Tibial nerve (tissue), 4 donors: Measurements from ENCODE around the gene HMCN2.

Experiments used
- CTCF ChIP-seq, 5 experiments: fragments of 200-600 bp in 3 of 5; fragments of 450-650 bp in 2 of 5; sonication (generic) in 3 of 5; IDR thresholded peaks; one replicate each; pipeline ENCODE4 v1.5.1; 2016 to 2019; ENCODE audit warnings: antibody characterized with exemption in 5 of 5, mild to moderate bottlenecking in 3 of 5, moderate library complexity in 2 of 5
- EP300 ChIP-seq, 2 donors: sonication (generic); formaldehyde crosslinking; IDR thresholded peaks; one replicate each; pipeline ENCODE4 v1.6.1; 2017; ENCODE audit warnings: antibody characterized with exemption in 2 of 2, mild to moderate bottlenecking in 1 of 2
- POLR2A ChIP-seq, 2 donors: fragments of 450-650 bp; IDR thresholded peaks; one replicate each; pipeline ENCODE4 v1.6.1; 2017; ENCODE audit warnings: antibody characterized with exemption in 2 of 2, mild to moderate bottlenecking in 2 of 2, moderate library complexity in 2 of 2

GRCh38 chr9:130381660-130382059 is 116.1 kb downstream of the HMCN2 start:
- TF ChIP-seq CTCF (IDR thresholded peaks at IDR 0.05) (no peak), POLR2A (IDR thresholded peaks at IDR 0.05) (no peak), EP300 (IDR thresholded peaks at IDR 0.05) (no peak)
